Effector memory CD4-positive, alpha-beta T cell (primary cell): ENCODE data around the gene SUMO4.

ENCODE experiments used
- DNase-seq, 3 donors: peaks; one replicate each; pipeline ENCODE4 v3.0.0-alpha.2; 2020
- H3K27ac ChIP-seq: 2 replicates; pipeline ENCODE4 v1.7.0; 2013; ENCODE audit warnings: mild to moderate bottlenecking, low read length, moderate library complexity; ENCODE audit not compliant: insufficient read depth, poor library complexity, severe bottlenecking
- H3K27me3 ChIP-seq: replicated peaks from 2 replicates; pipeline ENCODE4 v1.7.0; 2013; ENCODE audit warnings: mild to moderate bottlenecking, low read length; ENCODE audit not compliant: insufficient read depth, control insufficient read depth, poor library complexity, severe bottlenecking
- H3K36me3 ChIP-seq: 2 replicates; pipeline ENCODE4 v1.7.0; 2013; ENCODE audit warnings: mild to moderate bottlenecking, low read length, moderate library complexity; ENCODE audit not compliant: control insufficient read depth, insufficient read depth
- H3K4me1 ChIP-seq: 2 replicates; pipeline ENCODE4 v1.7.0; 2013; ENCODE audit warnings: low read length, mild to moderate bottlenecking; ENCODE audit not compliant: control insufficient read depth, insufficient read depth, poor library complexity, severe bottlenecking
- H3K4me3 ChIP-seq: 2 replicates; pipeline ENCODE4 v1.7.0; 2013; ENCODE audit warnings: low read length, low read depth, mild to moderate bottlenecking; ENCODE audit not compliant: insufficient read depth, poor library complexity, severe bottlenecking
- H3K9me3 ChIP-seq: 2 replicates; pipeline ENCODE4 v1.7.0; 2013; ENCODE audit warnings: mild to moderate bottlenecking, low read length, moderate library complexity; ENCODE audit not compliant: control insufficient read depth

The SUMO4 gene

GRCh38 chr6:149387779-149388512, 12.1 kb upstream of the SUMO4 start:
- DNase-seq, result no peak
- Histone ChIP-seq H3K36me3 (peaks cover 13% of the 10 kb centered on the region), H3K4me1 (no peaks in the 10 kb centered on the region), H3K9me3 (peaks cover 5% of the 10 kb centered on the region), H3K27ac (no peak overlapping the region), H3K4me3 (no peak overlapping the region), H3K27me3 (no peaks in the 10 kb centered on the region)

- no peak overlapping the region for H3K27ac ChIP-seq
- peaks cover 5% of the 10 kb centered on the region for H3K9me3 ChIP-seq
- H3K27me3 ChIP-seq, result no peaks in the 10 kb centered on the region
- peaks cover 2% of the 10 kb centered on the region for H3K4me1 ChIP-seq
- no peaks in the 10 kb centered on the region for H3K36me3 ChIP-seq
- no peak for DNase-seq
- no peak overlapping the region for H3K4me3 ChIP-seq
Measured at GRCh38 chr6:149389509-149390297, 10.4 kb upstream of the SUMO4 start.

GRCh38 chr6:149392093-149392492, 8.0 kb upstream of the SUMO4 start:
- H3K27me3 ChIP-seq, result no peaks in the 10 kb centered on the region
- no peak overlapping the region for H3K27ac ChIP-seq
- H3K4me3 ChIP-seq, result no peak overlapping the region
- no peak for DNase-seq
- H3K9me3 ChIP-seq, result peaks cover 2% of the 10 kb centered on the region
- H3K4me1 ChIP-seq, result peaks cover 5% of the 10 kb centered on the region
- peaks cover 5% of the 10 kb centered on the region for H3K36me3 ChIP-seq

GRCh38 chr6:149392535-149392934, 7.5 kb upstream of the SUMO4 start:
- Histone ChIP-seq H3K27ac (no peak overlapping the region), H3K4me1 (peaks cover 5% of the 10 kb centered on the region), H3K9me3 (no peaks in the 10 kb centered on the region), H3K4me3 (no peak overlapping the region), H3K27me3 (no peaks in the 10 kb centered on the region), H3K36me3 (peaks cover 8% of the 10 kb centered on the region)
- DNase-seq, result no peak

- peaks cover 14% of the 10 kb centered on the region for H3K36me3 ChIP-seq
- H3K27ac ChIP-seq, result no peak overlapping the region
Measured at GRCh38 chr6:149393002-149393679, 6.9 kb upstream of the SUMO4 start.

GRCh38 chr6:149395185-149395584, 4.9 kb upstream of the SUMO4 start:
- H3K4me1 ChIP-seq, result peaks cover 5% of the 10 kb centered on the region
- H3K27me3 ChIP-seq, result no peaks in the 10 kb centered on the region
- no peak for DNase-seq
- no peak overlapping the region for H3K27ac ChIP-seq
- H3K9me3 ChIP-seq, result no peaks in the 10 kb centered on the region
- H3K36me3 ChIP-seq, result peaks cover 34% of the 10 kb centered on the region
- H3K4me3 ChIP-seq, result no peak overlapping the region

More at GRCh38 chr6:149393002-149393679, 6.9 kb upstream of the SUMO4 start:
- no peaks in the 10 kb centered on the region for H3K9me3 ChIP-seq
- no peaks in the 10 kb centered on the region for H3K27me3 ChIP-seq
- H3K4me1 ChIP-seq, result peaks cover 5% of the 10 kb centered on the region
- no peak for DNase-seq
- H3K4me3 ChIP-seq, result no peak overlapping the region

GRCh38 chr6:149397384-149397783, 2.7 kb upstream of the SUMO4 start:
- Histone ChIP-seq H3K9me3 (no peaks in the 10 kb centered on the region), H3K4me1 (peaks cover 5% of the 10 kb centered on the region), H3K36me3 (peaks cover 43% of the 10 kb centered on the region), H3K27me3 (no peaks in the 10 kb centered on the region), H3K27ac (no peak overlapping the region), H3K4me3 (no peak overlapping the region)
- no peak for DNase-seq

GRCh38 chr6:149403534-149403933, 3.5 kb downstream of the SUMO4 start:
- no peaks in the 10 kb centered on the region for H3K9me3 ChIP-seq
- no peaks in the 10 kb centered on the region for H3K4me1 ChIP-seq
- H3K4me3 ChIP-seq, result no peak overlapping the region
- peaks cover 38% of the 10 kb centered on the region for H3K36me3 ChIP-seq
- no peak for DNase-seq
- no peaks in the 10 kb centered on the region for H3K27me3 ChIP-seq
- H3K27ac ChIP-seq, result no peak overlapping the region

- Histone ChIP-seq H3K36me3 (peaks cover 38% of the 10 kb centered on the region), H3K4me1 (no peaks in the 10 kb centered on the region), H3K27ac (no peak overlapping the region), H3K27me3 (no peaks in the 10 kb centered on the region), H3K4me3 (no peak overlapping the region), H3K9me3 (no peaks in the 10 kb centered on the region)
- DNase-seq, result no peak
Measured at GRCh38 chr6:149405823-149406765, 6.0 kb downstream of the SUMO4 start.
